ENCODE data around the gene BMP7.

BMP7 gene

DNA sequence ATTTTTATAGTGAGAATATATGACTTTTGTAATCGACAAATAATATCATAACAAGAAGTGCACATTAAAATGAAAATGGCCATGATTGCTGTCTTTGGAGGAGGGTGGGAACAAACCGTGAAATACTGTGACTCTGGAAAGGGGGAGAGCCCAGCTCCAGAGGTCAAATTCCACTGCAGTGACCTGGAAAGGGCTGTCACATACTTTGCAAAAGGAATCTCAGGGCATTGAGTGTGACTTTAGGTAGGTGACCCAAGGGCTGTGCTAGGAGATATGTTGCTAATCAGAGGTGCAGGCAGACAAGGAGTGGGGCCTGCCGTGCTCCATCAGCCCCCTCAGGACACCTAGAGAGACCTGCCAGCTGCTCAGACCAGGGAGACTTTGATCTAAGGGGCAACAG is 28.1 kb upstream of the BMP7 start:
- in situ Hi-C loops (cut with MboI; ENCODE audit: low pct_unique_long_range_greater_than_20kb, low sequenced_read_pairs, unreplicated experiment), result no loop called here
- no peak for TF ChIP-seq CTCF (IDR thresholded peaks at IDR 0.05; ENCODE audit: extremely low read depth, insufficient read depth, missing control alignments)
- no peak for DNase-seq (ENCODE audit: low spot score)

DNA sequence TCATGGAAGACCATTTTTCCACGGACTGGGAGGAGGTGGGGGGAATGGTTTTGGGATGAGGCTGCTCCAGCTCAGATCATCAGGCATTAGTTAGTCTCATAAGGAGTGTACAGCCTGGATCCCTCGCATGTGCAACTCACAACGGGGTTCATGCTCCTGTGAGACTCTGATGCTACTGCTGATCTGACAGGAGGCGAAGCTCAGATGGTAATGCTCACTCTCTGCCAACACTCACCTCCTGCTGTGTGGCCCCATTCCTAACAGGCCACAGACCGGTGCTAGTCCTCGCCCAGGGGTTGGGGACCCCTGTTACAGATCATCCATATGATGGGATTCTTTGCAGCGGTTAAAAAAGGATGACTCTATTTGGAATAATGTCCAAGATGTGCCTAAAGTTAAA is 27.6 kb upstream of the BMP7 start:
- no peak for TF ChIP-seq CTCF (IDR thresholded peaks at IDR 0.05; ENCODE audit: extremely low read depth, insufficient read depth, missing control alignments)
- in situ Hi-C loops (cut with MboI; ENCODE audit: low pct_unique_long_range_greater_than_20kb, low sequenced_read_pairs, unreplicated experiment), result no loop called here

GRCh38 chr20:57292611-57293010 is 26.2 kb upstream of the BMP7 start:
- no peak for TF ChIP-seq CTCF (IDR thresholded peaks at IDR 0.05; ENCODE audit: extremely low read depth, insufficient read depth, missing control alignments)
- in situ Hi-C loops (cut with MboI; ENCODE audit: low pct_unique_long_range_greater_than_20kb, low sequenced_read_pairs, unreplicated experiment), result no loop called here

More for the DNA sequence above, 27.6 kb upstream of the BMP7 start:
- no peak for DNase-seq (ENCODE audit: low spot score)

DNA sequence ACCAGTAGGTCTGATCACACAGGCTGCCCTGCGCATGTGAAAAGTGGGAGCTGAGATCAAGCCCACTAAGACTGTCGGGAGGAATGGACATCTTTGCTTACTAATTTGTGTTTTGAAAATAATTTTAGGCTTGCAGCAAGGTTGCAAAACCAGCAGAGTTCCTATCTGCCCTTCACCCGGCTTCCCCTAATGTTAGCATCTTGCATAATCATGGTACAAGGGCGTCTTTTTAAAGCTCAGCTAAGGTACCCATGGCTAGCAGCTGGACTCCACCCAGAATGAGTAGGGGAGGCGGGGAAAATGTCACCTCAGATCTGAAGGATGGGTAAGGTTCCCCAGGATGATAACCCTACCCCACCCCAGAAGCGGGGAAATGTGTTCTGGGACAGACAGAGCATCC is 25.3 kb upstream of the BMP7 start:
- DNase-seq (ENCODE audit: low spot score), result no peak
- in situ Hi-C loops (cut with MboI; ENCODE audit: low pct_unique_long_range_greater_than_20kb, low sequenced_read_pairs, unreplicated experiment), result no loop called here
- no peak for TF ChIP-seq CTCF (IDR thresholded peaks at IDR 0.05; ENCODE audit: extremely low read depth, insufficient read depth, missing control alignments)

More at GRCh38 chr20:57292611-57293010, 26.2 kb upstream of the BMP7 start:
- DNase-seq (ENCODE audit: low spot score), result no peak

- no peak for DNase-seq (ENCODE audit: low spot score)
- no peak for TF ChIP-seq CTCF (IDR thresholded peaks at IDR 0.05; ENCODE audit: extremely low read depth, insufficient read depth, missing control alignments)
- in situ Hi-C loops (cut with MboI; ENCODE audit: low pct_unique_long_range_greater_than_20kb, low sequenced_read_pairs, unreplicated experiment), result no loop called here
Measured at GRCh38 chr20:57291003-57291402, 24.6 kb upstream of the BMP7 start.

GRCh38 chr20:57290178-57290484 is 23.7 kb upstream of the BMP7 start:
- in situ Hi-C loops (cut with MboI; ENCODE audit: low pct_unique_long_range_greater_than_20kb, low sequenced_read_pairs, unreplicated experiment), result no loop called here
- DNase-seq (ENCODE audit: low spot score), result no peak
- TF ChIP-seq CTCF (IDR thresholded peaks at IDR 0.05; ENCODE audit: extremely low read depth, insufficient read depth, missing control alignments), result no peak
